HG03045 (cell line): Measurements from ENCODE around the gene MAST1.
"Not testable (repeated sequence)": the region's sequence is repeated elsewhere in the genome, so short reads cannot be mapped to it uniquely, and the experiment has no call there.

Source experiments
- ATAC-seq: cut with Tn5 transposase; IDR thresholded peaks from one replicate; pipeline ENCODE4 v1.9.1; 2021; ENCODE audit warnings: mild to moderate bottlenecking, moderate library complexity; ENCODE audit not compliant: unreplicated experiment

The MAST1 gene

DNA sequence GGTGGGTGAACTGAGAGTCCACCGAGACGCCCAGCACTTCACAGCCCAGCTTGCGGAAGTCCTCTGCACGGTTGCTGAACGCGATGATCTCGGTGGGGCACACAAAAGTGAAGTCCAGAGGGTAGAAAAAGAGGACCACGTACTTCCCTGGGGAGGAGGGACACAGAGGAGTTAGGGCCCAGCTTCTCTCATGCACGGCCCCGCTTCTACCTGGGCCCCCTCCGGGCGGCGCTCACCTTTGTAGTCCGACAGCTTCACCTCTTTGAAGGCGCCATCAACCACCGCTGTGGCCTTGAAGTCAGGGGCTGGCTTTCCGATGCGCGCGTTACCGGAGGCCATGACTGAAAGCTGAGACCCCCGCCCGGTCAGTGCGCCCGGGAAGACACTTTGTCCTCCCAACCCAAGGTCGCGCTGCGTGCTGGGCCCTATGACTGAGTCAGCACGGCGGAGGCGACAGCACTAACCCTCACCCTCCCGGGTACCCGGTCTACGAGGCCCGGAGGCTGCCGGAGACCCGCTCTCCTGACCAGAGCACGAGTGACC lies 37.3 kb upstream of the MAST1 start:
- no peak for ATAC-seq

DNA sequence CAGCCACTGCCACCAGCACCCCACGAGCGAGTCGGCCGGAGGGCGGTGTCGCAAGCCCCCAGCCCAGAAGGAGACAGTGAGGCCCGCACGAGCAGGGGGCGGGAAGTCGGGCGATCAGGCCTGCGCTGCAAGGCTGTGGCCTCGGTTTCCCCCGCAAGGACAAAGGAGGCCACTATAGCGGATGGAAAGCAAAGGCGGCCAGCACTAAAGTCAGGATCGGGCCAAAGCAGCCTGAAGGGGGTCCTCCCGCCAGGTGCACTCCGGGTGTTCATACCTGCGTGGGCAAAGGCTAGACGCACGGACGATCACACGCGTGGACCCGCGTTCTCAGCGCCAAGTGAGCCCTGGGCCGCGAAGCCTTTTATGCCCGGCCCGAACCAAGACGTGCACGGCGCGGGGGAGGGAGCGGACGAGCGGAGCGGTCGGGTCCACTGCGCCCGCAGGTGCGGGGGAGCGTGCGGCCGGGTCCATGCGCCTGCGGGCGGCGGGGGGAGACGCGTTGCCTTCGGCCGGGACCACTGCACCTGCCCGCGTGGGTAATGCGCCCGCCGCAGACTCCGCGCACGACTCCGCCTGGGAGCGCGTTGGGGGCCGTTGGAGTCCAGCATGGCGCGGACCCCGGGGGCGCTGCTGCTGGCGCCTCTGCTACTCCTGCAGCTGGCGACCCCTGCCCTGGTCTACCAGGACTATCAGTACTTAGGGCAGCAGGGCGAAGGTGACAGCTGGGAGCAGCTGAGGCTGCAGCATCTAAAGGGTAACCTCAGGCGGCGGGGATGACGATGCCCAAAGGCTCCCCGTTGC lies 36.6 kb upstream of the MAST1 start, which contains the start of the genes PRDX2 and THSD8:
PRDX2 (minus strand) TSS at position 335 of the 801 bp plus-strand sequence. CDS start 539 bp downstream, outside the sequence.
THSD8 (plus strand) TSS at position 604 of the 801 bp plus-strand sequence; CDS start at position 607, 3 bp downstream.
- ATAC-seq, result no peak

DNA sequence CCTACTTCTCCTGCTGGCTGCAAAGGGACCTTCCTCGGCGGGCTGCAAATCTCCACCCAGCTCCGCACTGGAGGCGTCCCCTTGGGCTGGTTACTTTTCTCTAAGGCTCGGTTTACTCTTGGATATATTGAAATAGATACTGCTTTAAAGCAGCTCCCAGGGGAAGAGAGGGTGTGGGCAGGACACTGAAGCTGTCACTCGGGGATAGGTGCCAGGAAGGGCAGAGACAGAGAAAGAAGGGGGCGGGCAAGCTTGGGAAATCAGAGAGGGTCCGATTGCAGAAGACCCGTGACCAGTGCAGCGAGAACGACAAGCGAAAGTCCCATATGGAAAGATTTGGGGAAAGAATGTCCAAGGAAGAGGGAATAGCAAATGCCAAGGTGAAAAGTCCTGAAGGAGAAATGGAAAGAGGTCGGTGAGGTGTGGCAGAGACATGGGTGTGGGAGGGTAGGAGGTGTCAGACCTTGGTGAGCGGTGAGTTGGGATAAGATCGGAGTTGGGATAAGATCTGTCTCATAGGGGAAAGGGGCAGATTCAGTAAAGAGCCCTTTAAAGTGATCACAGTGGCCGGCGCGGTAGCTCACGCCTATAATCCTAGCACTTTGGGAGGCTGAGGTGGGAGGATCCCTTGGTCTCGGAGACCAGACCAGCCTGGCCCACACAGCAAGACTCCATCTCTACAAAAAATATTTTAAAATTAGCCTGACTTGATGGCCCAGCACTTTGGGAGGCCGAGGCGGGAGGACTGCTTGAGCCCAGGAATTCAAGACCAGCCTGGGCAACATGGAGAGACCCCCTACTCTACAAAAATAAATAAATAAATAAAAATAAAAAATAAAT lies 35.8 kb upstream of the MAST1 start:
- ATAC-seq, result no peak

DNA sequence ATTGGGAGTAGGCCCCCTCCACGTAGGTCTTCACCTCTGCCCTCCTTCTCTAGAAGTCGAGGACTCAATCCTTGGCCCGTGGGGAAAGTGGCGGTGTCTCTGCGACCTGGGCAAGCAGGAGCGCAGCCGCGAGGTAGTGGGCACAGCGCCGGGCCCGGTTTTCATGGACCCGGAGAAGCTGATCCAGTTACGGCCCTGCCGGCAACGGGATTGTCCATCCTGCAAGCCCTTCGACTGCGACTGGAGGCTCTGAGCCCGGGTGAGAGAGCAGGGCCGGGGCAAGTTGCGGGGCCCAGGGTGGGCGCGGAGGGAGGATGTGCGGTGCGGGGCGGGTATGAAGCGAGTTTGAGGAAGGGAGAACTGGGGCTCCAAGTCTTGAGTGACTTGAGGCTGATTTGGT lies 34.3 kb upstream of the MAST1 start:
- ATAC-seq, result no peak

DNA sequence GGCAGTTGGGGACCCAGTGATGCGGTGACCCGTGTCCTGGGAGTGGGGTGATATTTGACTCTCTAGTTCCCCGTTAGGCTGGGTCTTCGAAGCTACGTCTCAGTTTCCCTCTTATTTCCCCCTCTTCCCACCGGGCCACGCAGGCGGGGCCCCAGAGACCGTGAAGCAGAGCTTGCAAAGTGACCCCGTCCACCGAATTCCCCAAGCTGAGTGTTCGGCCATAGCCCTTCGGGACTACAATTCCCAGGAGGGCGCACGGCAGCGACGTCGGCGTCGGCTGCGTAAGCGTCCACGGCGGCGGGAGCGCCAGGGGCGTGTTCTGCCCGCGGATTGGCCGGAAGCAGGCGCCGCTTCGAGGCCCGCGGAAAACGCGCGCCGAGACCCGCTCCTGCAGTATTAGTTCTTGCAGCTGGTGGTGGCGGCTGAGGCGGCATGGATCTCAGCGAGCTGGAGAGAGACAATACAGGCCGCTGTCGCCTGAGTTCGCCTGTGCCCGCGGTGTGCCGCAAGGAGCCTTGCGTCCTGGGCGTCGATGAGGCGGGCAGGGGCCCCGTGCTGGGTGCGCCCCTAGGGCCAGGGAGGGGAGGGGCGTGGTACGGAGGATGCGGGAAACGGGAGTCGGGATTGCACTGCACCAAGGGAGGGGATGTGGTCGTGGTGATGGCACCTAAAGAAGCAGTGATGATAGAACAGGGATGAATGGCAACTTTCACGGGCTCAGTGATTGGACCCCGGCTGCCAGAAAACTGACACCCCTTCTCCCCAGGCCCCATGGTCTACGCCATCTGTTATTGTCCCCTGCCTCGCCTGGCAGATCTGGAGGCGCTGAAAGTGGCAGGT lies 31.9 kb upstream of the MAST1 start, which contains the start of gene RNASEH2A:
RNASEH2A (plus strand) TSS at position 343 of the 840 bp plus-strand sequence; CDS start at position 433, 90 bp downstream.
- peak; percentile 75 for ATAC-seq

DNA sequence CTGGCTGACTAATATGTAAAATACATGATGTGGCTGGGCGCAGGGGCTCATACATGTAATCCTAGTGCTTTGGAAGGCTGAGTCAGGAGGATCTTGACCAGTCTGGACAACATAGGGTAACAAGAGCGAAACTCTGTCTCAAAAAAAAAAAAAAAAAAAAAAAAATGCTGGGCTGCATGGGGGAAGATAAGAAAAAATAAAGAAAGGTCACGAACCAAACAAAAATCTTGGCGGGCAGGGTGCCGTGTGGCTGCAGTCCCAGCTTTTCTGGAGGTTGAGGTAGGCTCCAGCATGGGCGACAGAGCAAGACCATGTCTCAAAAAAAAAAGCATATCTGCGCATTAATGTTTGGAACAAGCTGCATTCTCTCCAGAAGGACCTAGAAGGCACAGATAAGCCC lies 23.2 kb upstream of the MAST1 start:
- ATAC-seq, result no peak

DNA sequence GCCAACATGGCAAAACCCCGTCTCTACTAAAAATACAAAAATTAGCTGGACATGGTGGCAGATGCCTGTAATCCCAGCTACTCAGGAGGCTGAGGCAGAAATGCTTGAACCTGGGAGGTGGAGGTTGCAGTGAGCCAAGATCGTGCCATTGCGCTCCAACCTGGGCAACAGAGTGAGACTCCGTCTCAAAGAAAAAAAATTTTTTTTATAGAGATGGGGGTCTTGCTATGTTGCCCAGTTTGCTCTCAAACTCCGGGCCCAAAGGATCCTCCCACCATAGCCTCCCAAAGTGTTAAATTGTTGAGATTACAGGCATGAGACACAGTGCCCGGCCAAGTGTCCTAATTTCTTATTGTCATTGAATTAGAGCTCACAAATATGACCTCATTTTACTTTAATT lies 21.1 kb upstream of the MAST1 start:
- not testable (repeated sequence) for ATAC-seq

DNA sequence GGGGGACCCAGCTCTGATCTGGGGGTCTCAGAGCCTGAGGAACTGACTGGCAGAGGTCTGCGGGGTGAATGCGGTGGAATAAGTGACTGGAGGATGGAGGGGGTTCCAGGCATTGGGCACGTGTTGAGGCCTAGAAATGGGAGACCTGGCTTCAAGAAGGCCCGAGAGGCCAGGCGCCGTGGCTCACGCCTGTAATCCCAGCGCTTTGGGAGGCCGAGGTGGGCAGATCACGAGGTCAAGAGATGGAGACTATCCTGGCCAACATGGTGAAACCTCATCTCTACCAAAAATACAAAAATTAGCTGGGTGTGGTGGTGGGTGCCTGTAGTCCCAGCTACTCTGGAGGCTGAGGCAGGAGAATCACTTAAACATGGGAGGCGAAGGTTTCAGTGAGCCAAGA lies 20.5 kb upstream of the MAST1 start:
- ATAC-seq, result not testable (repeated sequence)

DNA sequence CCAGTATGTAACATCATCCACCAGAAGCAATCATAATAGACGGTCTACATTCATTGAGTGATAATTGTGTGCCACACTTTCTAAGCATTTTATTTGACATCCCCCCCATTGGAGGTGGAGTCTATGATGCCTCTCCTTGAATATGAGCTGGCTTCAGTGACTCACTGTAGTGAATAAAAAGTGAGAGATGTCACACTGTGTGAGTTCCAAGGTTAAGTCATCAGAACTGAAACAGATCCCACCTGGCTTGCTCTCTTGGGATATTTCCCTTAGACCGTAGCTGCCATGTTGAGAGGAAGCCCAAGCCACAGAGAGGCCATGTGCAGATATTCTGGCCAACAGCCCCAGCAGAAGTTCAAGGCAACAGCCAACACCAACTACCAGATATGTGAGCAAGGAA lies 16.6 kb upstream of the MAST1 start:
- ATAC-seq, result no peak

DNA sequence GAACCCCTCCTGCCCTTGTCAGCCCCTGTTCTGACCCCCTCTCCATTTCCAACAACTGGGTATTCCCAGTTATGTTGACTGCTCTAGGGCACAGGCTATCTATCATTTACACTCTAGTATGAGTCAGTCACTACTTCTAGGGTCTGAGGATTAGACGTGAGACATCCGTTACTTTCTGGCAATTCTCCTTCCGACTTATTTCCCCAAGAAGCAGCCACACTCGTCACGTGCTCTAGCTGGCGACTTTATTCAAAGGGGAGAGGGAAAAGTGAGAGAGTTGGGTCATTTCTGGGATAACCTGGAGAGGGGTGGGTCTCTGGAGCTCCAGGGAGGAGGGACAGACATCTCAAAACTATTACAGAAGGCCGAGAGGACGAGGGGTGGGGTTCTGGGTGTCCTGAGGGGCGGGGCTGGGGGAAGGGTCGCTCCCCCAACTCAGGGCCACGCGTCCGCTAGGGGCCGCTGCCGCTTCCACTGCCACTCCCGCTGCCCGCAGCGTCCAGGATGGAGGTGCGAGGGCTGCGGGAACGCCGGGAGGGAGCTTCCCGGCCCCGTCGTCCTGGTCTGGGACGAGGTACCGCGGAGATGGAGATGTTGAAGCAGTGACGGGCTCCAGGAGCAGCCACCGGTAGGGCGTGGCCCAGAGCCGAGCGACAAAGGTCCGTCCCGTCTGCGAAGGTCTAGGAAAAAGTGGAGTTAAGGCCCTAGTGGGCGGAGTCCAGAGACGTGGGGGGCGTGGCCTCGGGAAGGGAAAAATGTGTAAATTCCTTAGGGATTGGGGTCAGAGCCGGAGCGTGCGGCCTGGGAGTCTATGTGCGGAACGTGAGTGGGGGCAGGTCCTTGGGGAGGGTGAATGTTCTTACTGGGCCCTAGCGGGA lies 12.8 kb upstream of the MAST1 start:
- ATAC-seq, result no peak

DNA sequence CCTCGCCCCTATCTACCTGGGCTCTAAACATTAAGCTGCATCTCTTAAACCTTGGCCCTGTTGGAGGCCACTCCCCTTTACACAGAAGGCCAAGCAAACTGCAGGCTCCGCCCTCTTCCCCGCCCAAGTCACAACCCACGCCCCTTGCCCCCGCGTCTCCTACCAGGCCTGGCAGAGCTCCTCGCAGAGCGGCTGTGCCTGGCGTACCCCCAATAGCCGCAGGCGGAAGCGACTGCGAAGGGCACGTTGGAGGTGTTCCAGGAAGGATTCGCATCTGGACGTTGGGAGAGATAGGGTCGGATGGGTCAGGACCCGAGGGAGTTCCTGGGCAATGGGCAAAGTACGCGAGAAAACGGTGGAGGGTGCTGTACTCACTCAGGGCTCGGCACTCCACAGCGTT lies 9.8 kb upstream of the MAST1 start:
- no peak for ATAC-seq

DNA sequence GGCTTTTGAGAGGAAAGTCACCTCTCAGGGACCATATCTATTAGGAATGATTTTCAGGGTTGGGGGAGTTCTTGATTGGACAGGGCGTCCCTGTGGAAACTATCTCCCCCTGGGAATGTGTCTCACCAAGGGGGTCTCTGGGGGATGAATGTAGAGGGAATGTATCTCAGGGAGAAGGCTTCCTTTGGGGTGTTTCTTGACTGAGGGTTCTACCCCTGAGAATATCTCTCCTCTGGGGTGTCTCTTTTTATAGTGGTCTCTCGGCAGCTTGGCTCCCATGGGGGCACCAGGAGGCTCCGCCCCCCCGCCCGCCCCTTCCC lies 4.9 kb upstream of the MAST1 start:
- no peak for ATAC-seq

DNA sequence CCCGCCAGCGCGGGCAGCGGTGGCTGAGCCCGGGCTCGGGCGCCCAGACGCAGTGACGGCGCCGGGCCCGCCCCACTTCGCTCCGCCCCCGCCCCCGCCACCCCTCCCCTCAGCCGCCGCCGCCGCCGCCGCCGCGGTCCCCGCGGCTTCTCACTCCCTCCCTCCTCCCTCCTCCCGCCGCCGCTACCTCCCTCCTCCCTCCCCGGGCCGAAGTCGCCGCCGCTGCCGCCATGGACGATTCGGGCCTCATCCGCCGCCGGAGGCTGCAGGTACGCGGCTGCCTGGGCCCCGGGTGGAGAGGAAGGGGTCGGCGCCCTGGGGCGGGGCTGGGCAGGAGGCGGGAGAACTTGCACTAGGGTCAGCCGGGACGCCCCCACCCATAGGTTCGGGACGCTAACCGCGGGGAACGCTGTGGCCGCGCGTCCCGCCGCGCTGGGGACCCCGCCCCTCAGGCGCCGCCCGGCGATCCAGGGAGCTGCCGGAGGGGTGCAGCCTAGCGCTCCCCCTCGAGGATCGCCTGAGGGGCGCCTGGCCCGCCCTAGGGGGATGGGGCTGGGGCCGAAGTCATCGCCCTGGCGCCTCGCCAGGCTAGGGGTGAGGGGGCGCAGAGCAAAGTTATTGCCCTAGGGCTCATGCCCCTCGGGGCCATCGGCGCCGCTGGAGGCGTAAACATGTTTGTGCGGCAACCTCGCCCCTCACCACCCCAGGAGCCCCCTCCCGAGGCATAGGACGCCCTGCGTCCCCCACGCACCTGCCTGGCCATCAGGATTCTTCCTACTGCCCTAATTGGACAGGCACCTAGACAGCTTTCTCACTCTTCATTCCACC lies 4.4 kb upstream of the MAST1 start:
- ATAC-seq, result no peak

DNA sequence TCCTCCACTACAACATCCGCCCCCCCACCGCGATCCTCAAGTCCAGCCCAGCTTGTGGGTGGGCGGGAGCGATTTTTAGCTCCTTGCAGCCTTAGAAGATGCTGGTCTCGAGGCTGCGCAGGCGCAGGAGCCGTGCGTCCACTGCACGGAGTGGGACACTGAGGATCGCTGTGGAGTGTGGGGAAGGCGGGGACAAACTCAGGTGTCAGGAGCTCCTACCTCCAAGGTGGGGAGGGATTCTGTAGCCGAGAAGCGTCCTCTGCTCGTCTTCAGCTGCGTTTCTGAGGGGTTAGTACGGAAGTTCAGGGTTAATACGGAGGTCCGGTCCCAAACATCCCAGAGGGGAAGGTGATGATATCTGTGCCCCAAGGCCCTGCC lies 3.8 kb upstream of the MAST1 start, which contains the start of gene RTBDN:
RTBDN (minus strand) TSS at position 14 of the 378 bp plus-strand sequence. CDS start 4,600 bp downstream, outside the sequence.
- no peak for ATAC-seq

DNA sequence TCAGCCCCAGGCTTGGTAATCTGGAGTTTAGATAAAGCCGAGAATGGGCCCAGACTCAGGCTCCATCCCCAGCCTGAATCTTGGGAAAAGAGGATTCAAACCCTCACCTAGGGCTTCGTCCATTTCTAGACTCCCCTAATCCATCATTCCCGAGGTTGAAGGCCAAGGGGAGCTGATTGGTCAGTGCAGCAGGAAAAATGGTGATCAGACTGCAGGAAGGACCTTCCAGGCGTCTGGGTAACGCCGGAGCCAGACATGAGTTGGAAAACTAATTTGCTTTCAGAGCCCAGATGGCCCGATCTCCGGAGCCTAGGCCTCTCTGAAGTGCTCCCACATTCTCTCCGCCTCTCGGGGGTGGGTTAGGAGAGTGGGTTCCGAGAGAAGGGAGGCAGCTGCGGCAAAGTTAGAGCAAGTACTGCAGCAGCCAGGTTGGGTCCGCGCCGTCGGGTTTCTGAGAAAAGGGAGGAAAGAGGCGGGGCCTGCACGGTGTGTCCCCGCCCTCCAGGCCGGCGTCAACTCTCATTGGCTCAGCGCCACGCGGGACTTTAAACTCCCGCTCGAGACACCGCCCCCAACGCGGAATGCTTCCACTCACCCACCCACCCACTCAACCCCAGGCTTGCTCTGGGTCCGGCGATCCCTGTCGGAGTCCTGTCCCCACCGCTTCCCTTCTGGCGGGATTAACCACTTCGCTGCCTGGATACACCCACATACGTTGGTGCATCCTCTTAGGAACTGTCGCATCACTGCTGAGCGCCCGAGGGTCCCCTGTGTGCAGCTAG lies 3.1 kb upstream of the MAST1 start:
- ATAC-seq, result no peak

DNA sequence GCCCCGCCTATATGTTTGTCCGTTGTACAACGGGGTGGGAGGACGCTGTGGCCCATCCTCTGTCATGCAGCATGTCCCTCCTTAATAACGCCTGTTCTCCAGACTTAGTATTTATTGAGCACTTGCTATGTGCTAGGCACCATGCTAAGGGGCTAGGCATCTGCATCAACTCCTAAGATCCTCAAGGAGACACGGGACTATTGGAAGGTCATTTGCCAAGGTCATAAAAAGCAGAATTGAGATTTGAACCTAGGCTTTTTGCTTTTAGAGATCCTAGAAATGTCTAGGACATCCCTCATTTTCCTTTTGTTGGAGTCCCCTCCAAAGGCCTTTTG lies 1.8 kb upstream of the MAST1 start:
- ATAC-seq, result no peak

DNA sequence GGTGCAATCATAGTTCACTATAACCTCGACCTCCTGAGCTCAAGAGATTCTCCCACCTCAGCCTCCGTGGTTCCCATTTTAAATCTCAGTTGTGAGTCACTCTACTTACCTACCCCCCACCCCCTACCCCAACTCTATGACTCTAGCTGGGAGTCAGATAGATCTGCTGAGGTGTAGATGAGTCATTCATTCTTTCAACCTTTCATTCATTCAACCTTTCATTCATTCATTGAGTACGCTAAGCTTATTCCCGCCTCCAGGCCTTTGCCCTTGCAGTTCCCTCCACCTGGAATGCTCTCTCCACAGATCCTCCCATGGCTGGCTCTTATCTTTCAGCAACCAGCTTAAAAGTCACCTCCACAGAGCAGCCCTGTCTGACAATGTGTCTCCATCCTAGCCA lies 1.1 kb upstream of the MAST1 start:
- no peak for ATAC-seq
